Ishikawa (cell line): Measurements from ENCODE around the gene LAMA1.

Experiments
- CEBPB ChIP-seq: IDR thresholded peaks from 2 replicates; pipeline ENCODE4 v1.6.1; 2012
- CREB1 ChIP-seq: IDR thresholded peaks from 2 replicates; pipeline ENCODE4 v1.6.1; 2012; ENCODE audit warnings: low read depth
- EGR1 ChIP-seq: IDR thresholded peaks from 2 replicates; pipeline ENCODE4 v1.6.1; 2012
- EP300 ChIP-seq: IDR thresholded peaks from 2 replicates; pipeline ENCODE4 v1.6.1; 2012; ENCODE audit warnings: borderline replicate concordance
- FOXM1 ChIP-seq: IDR thresholded peaks from 2 replicates; pipeline ENCODE4 v1.6.1; 2012; ENCODE audit warnings: low read depth, borderline replicate concordance
- MAX ChIP-seq: IDR thresholded peaks from 2 replicates; pipeline ENCODE4 v1.6.1; 2012
- NFIC ChIP-seq: IDR thresholded peaks from 2 replicates; pipeline ENCODE4 v1.6.1; 2012
- RAD21 ChIP-seq: IDR thresholded peaks from 2 replicates; pipeline ENCODE4 v1.6.1; 2012; ENCODE audit warnings: low read depth
- REST ChIP-seq: IDR thresholded peaks from 2 replicates; pipeline ENCODE4 v1.6.1; 2012; ENCODE audit warnings: low read depth, mild to moderate bottlenecking
- TAF1 ChIP-seq: IDR thresholded peaks from 2 replicates; pipeline ENCODE4 v1.6.1; 2012; ENCODE audit warnings: low read depth, mild to moderate bottlenecking
- TCF12 ChIP-seq: IDR thresholded peaks from 2 replicates; pipeline ENCODE4 v1.6.1; 2012; ENCODE audit warnings: low read depth
- TEAD4 ChIP-seq: IDR thresholded peaks from 2 replicates; pipeline ENCODE4 v1.6.1; 2012
- YY1 ChIP-seq: IDR thresholded peaks from 2 replicates; pipeline ENCODE4 v1.6.1; 2012; ENCODE audit warnings: low read depth
- ZBTB7A ChIP-seq: IDR thresholded peaks from 2 replicates; pipeline ENCODE4 v1.6.1; 2012; ENCODE audit warnings: low read depth
- TF ChIP-seq, protein P1 (sequence below): IDR thresholded peaks from 2 replicates; pipeline ENCODE4 v1.6.1; 2012

Gene LAMA1

DNA sequence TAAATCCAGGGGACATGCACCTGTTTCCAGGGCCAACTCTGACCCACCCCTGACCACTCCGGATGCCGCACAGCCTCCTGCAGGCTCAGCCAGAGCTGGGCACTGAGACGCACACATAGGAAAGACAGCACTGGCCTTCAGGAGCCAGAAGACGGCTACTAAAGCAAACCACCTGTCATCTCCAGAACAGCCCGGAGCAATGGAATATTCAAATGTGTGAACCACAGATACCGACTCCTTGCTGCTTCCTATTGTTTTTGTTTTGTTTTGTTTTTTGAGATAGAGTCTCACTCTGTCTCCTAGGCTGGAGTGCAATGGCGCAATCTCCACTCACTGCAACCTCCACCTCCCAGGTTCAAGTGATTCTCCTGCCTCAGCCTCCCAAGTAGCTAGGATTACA is 94.0 kb downstream of the LAMA1 start:
- no peak for TF ChIP-seq ZBTB7A
- no peak for TF ChIP-seq RAD21
- TF ChIP-seq YY1 = no peak
- no peak for TF ChIP-seq CREB1
- TF ChIP-seq TEAD4 = no peak
- TF ChIP-seq REST = no peak
- no peak for TF ChIP-seq TAF1
- no peak for TF ChIP-seq NFIC
- no peak for TF ChIP-seq MAX
- no peak for TF ChIP-seq EGR1
- TF ChIP-seq FOXM1 = no peak
- TF ChIP-seq, protein P1, sequence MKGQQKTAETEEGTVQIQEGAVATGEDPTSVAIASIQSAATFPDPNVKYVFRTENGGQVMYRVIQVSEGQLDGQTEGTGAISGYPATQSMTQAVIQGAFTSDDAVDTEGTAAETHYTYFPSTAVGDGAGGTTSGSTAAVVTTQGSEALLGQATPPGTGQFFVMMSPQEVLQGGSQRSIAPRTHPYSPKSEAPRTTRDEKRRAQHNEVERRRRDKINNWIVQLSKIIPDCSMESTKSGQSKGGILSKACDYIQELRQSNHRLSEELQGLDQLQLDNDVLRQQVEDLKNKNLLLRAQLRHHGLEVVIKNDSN = no peak
- TF ChIP-seq TCF12 = no peak

GRCh38 chr18:7023063-7023580 is 94.5 kb downstream of the LAMA1 start:
- TF ChIP-seq NFIC (no peak), MAX (no peak), TCF12 (no peak), YY1 (no peak), TAF1 (no peak), CEBPB (no peak), FOXM1 (no peak), EP300 (no peak), REST (no peak), CREB1 (no peak), EGR1 (no peak), RAD21 (no peak), ZBTB7A (no peak), TEAD4 (no peak)
- TF ChIP-seq, protein P1 = no peak

DNA sequence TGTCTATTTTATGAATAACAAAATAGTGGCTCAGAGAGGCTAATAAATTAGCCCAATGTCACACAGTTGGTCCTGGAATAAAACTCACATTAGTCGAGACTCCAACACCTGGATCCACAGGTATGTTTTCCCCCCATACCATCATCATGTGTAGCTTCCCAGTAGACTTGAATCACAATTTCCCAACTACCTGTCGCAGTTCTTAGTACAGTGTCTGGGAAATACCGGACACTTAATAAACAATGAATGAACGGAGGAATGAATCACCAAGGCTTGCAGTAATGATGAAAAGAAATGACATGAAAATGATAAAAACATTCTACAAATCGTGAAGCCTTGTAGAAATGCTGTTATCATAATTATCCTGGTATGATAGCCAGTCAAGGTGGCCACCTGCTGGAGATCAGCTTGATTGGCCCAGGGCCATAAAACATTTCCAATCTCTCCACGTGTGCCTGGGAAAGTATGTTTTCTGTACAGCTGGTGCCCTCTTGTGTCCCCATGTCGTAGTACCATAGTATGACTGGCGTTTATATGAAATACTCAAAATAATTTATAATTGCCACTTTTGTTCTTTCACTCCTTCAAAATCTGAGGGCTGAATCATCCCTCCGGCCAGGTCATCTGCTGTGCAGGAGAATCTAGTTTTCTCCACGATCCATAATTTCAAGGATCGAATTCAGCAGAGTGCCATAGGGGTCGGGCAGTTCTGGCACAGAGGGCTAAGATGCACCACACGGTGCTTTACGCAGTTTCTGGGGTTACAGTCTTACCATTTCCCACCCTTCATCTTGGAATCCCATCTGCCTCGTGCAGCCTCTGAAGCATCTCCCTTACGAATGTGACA is 95.4 kb downstream of the LAMA1 start:
- TF ChIP-seq ZBTB7A (no peak), RAD21 (peak; percentile 43), NFIC (peak; percentile 40; the same call in 1 of the 2 replicates)

DNA sequence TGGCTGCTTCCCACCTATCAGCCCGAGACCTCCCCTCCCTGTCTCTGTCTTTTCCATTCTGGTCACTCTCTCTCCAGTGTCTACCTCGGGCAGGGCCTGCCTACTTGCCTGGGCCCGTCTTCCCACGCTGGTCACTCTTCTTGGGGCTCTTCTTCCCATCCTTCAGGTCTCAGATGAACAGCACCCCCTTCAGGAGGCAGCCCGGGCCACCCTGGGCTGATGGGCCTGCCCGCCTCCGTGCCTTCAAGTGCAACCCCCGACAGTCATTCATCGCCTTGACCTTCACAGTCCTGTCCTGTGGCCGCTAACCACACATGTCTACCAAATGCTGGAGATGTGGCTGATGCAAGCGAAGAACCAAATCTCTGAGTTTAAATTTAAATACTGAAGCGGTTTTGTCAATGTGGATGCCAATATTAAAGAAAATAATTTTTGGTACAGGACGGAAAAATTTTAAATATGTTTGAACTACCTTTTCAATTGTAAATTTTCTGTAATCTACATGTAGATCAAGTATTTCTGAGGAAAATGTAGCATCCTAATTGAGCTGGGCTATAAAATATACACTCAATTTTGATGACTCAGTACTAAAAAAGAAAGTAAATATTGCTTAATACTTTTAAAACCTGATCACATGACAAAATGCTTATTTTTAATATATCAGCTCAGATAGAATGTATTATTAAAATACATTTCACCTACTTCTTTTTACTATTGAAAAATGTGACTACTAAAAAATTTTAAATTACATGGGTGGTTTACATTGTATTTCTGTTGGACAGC is 96.4 kb downstream of the LAMA1 start:
- TF ChIP-seq TEAD4 (no peak), TCF12 (no peak), CREB1 (no peak), REST (no peak), TAF1 (no peak), RAD21 (no peak), EP300 (no peak), NFIC (no peak)
- TF ChIP-seq, protein P1 = no peak
